HepG2 (cell line): Measurements from ENCODE around the gene SMPD3. TPM values are rescaled to one million over a fixed set of nuclear protein-coding genes. Genes with fewer than 3 reads are reported as not detected.

Source experiments
- ARID2 ChIP-seq: sonication (generic); formaldehyde crosslinking; IDR thresholded peaks from 2 replicates; pipeline ENCODE4 v1.8.1; 2022; ENCODE audit warnings: mild to moderate bottlenecking, missing genetic modification reagents, borderline replicate concordance
- BCL6 ChIP-seq: IDR thresholded peaks from 2 replicates; pipeline ENCODE4 v1.6.1; 2016; ENCODE audit warnings: missing genetic modification reagents, missing compliant biosample characterization
- CREB1 ChIP-seq, 2 experiments: fragments of 450-650 bp in 1 of 2; IDR thresholded peaks; 2 replicates each; pipeline ENCODE4 v1.6.1; 2016 to 2017; ENCODE audit warnings: control low read depth in 1 of 2, mild to moderate bottlenecking in 1 of 2, missing compliant biosample characterization in 1 of 2, missing genetic modification characterization in 1 of 2
- DRAP1 ChIP-seq: IDR thresholded peaks from 2 replicates; pipeline ENCODE4 v1.6.1; 2016; ENCODE audit warnings: missing genetic modification reagents, missing compliant biosample characterization
- GLI4 ChIP-seq: sonication (generic); formaldehyde crosslinking; IDR thresholded peaks from 2 replicates; pipeline ENCODE4 v1.5.1; 2020; ENCODE audit warnings: missing genetic modification reagents, mild to moderate bottlenecking, moderate library complexity, borderline replicate concordance
- NFKB2 ChIP-seq: sonication (generic); formaldehyde crosslinking; IDR thresholded peaks from 2 replicates; pipeline ENCODE4 v1.4.0; 2020; ENCODE audit warnings: missing genetic modification reagents, borderline replicate concordance
- POGZ ChIP-seq: sonication (generic); formaldehyde crosslinking; IDR thresholded peaks from 2 replicates; pipeline ENCODE4 v1.4.0; 2020; ENCODE audit warnings: mild to moderate bottlenecking, missing genetic modification reagents
- POLR2AphosphoS5 ChIP-seq: IDR thresholded peaks from 2 replicates; pipeline ENCODE4 v1.6.1; 2012; ENCODE audit warnings: low read depth, low read length
- RAD21 ChIP-seq: fragments of 450-650 bp; formaldehyde crosslinking; IDR thresholded peaks from 2 replicates; pipeline ENCODE4 v1.5.0; 2020; ENCODE audit warnings: mild to moderate bottlenecking
- RAD51 ChIP-seq: fragments of 450-650 bp; IDR thresholded peaks from 2 replicates; pipeline ENCODE4 v1.6.1; 2016; ENCODE audit warnings: borderline replicate concordance
- RBM22 ChIP-seq: fragments of 200-400 bp; formaldehyde crosslinking; optimal IDR thresholded peaks from 2 replicates; pipeline ENCODE3; 2017; ENCODE audit warnings: mild to moderate bottlenecking, low read length, moderate library complexity
- RXRA ChIP-seq: sonication (generic); formaldehyde crosslinking; IDR thresholded peaks from 2 replicates; pipeline ENCODE4 v1.5.1; 2020; ENCODE audit warnings: missing genetic modification reagents
- SALL2 ChIP-seq: sonication (generic); formaldehyde crosslinking; IDR thresholded peaks from 2 replicates; pipeline ENCODE4 v1.8.1; 2023; ENCODE audit warnings: mild to moderate bottlenecking, missing genetic modification reagents, inconsistent platforms
- SETDB1 ChIP-seq: sonication (generic); formaldehyde crosslinking; IDR thresholded peaks from 2 replicates; pipeline ENCODE4 v1.5.1; 2020; ENCODE audit warnings: missing genetic modification reagents, mild to moderate bottlenecking, borderline replicate concordance
- SMAD3 ChIP-seq: sonication (generic); formaldehyde crosslinking; IDR thresholded peaks from 2 replicates; pipeline ENCODE4 v1.4.0; 2020; ENCODE audit warnings: missing genetic modification reagents
- SRY ChIP-seq: sonication (generic); formaldehyde crosslinking; IDR thresholded peaks from 2 replicates; pipeline ENCODE4 v1.8.0; 2022; ENCODE audit warnings: mild to moderate bottlenecking, missing genetic modification reagents
- ZFP62 ChIP-seq: sonication (generic); formaldehyde crosslinking; IDR thresholded peaks from 2 replicates; pipeline ENCODE4 v1.4.0; 2020; ENCODE audit warnings: missing genetic modification reagents
- ZMAT3 ChIP-seq: sonication (generic); formaldehyde crosslinking; conservative IDR thresholded peaks from 2 replicates; pipeline ENCODE4 v1.7.0; 2021; ENCODE audit warnings: missing genetic modification reagents
- ZNF441 ChIP-seq: sonication (generic); formaldehyde crosslinking; IDR thresholded peaks from 2 replicates; pipeline ENCODE4 v1.7.0; 2021; ENCODE audit warnings: missing genetic modification reagents, borderline replicate concordance
- ZNF468 ChIP-seq: sonication (generic); formaldehyde crosslinking; IDR thresholded peaks from 2 replicates; pipeline ENCODE4 v1.8.0; 2022; ENCODE audit warnings: mild to moderate bottlenecking, moderate library complexity, missing genetic modification reagents
- ZNF747 ChIP-seq: sonication (generic); formaldehyde crosslinking; IDR thresholded peaks from 2 replicates; pipeline ENCODE4 v1.8.1; 2023; ENCODE audit warnings: missing genetic modification reagents, mild to moderate bottlenecking, borderline replicate concordance
- ZSCAN22 ChIP-seq: sonication (generic); formaldehyde crosslinking; IDR thresholded peaks from 2 replicates; pipeline ENCODE4 v1.4.0; 2020; ENCODE audit warnings: mild to moderate bottlenecking, missing genetic modification reagents
- ZSCAN31 ChIP-seq: sonication (generic); formaldehyde crosslinking; IDR thresholded peaks from 2 replicates; pipeline ENCODE4 v1.5.0; 2020; ENCODE audit warnings: low read depth, mild to moderate bottlenecking, missing genetic modification reagents
- polyA plus RNA-seq, 8 experiments: library from polyadenylated mRNA; depleted of rRNA in 3 of 8; stranded (reverse) in 7 of 8; unstranded in 1 of 8; fragments of >200 nt; fragmentation: Illumina TruSeq in 4 of 8; extraction: Trizol in 4 of 8; gene quantifications; 2 replicates each; pipeline versions ENCODE4 v1.2.1 to v1.2.3, GENCODE V29; 2011 to 2016; ENCODE audit warnings: low read depth in 4 of 8, missing spikeins in 1 of 8, mixed read lengths in 1 of 8; ENCODE audit not compliant: insufficient read depth in 1 of 8
- total RNA-seq, 5 experiments: library from RNA; depleted of rRNA; stranded (reverse); fragments of >200 nt; fragmentation: Illumina TruSeq; extraction: Trizol; gene quantifications; 2 replicates each; pipeline ENCODE4 v1.2.3, GENCODE V29; 2016; ENCODE audit warnings: low read depth in 1 of 5
- TF ChIP-seq, protein P1 (sequence below): sonication (generic); formaldehyde crosslinking; IDR thresholded peaks from 2 replicates; pipeline ENCODE4 v1.8.1; 2023; ENCODE audit warnings: mild to moderate bottlenecking, missing genetic modification reagents
- TF ChIP-seq, protein P2 (sequence below): sonication (generic); formaldehyde crosslinking; IDR thresholded peaks from 2 replicates; pipeline ENCODE4 v1.8.0; 2022; ENCODE audit warnings: low read depth, missing genetic modification reagents
- TF ChIP-seq, protein P3 (sequence below): sonication (generic); formaldehyde crosslinking; IDR thresholded peaks from 2 replicates; pipeline ENCODE4 v1.4.0; 2020; ENCODE audit warnings: mild to moderate bottlenecking, low read depth, missing genetic modification reagents

The SMPD3 gene
- total and polyA plus RNA-seq, 2 of the 13 experiments (the other 11 are each of a cell fraction or from before 2014, with no cell fraction given) = 0.07 to 0.32 TPM

GRCh38 chr16:68310774-68311511 is 137.4 kb downstream of the SMPD3 start, which contains the start of the genes PRMT7 and SLC7A6OS (continued):
- TF ChIP-seq GLI4 (CRISPR knock-in tag) = peak; percentile 99
- TF ChIP-seq RBM22 = peak; percentile 77
- TF ChIP-seq ARID2 (CRISPR knock-in tag) = peak; percentile 100
- TF ChIP-seq SALL2 = peak; percentile 99
- peak; percentile 99 for TF ChIP-seq ZNF747 (CRISPR knock-in tag)
- TF ChIP-seq ZMAT3 (CRISPR knock-in tag) = peak; percentile 100
- peak; percentile 100 for TF ChIP-seq DRAP1
- peak; percentile 94 for TF ChIP-seq POGZ
- TF ChIP-seq NFKB2 = peak; percentile 100
- 0 out of 2 replicates have a peak, but pooled peaks have one; percentile 91 for TF ChIP-seq ZFP62 (CRISPR knock-in tag)
- peak; percentile 89 for TF ChIP-seq BCL6 (CRISPR knock-in tag)
- peak; percentile 89 for TF ChIP-seq RXRA (CRISPR knock-in tag)
- TF ChIP-seq, protein P1, sequence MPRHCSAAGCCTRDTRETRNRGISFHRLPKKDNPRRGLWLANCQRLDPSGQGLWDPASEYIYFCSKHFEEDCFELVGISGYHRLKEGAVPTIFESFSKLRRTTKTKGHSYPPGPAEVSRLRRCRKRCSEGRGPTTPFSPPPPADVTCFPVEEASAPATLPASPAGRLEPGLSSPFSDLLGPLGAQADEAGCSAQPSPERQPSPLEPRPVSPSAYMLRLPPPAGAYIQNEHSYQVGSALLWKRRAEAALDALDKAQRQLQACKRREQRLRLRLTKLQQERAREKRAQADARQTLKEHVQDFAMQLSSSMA (CRISPR knock-in tag) = peak; percentile 97
- TF ChIP-seq ZSCAN31 (CRISPR knock-in tag) = peak; percentile 99
- TF ChIP-seq ZNF468 = 0 out of 2 replicates have a peak, but pooled peaks have one; percentile 44
- TF ChIP-seq CREB1 (IDR thresholded peaks at IDR 0.05) = no peak; the same call in 1 of the 2 replicates
- peak; percentile 64; the same call in 1 of the 2 replicates for TF ChIP-seq CREB1 (CRISPR knock-in tag; IDR thresholded peaks at IDR 0.05)
- TF ChIP-seq, protein P2, sequence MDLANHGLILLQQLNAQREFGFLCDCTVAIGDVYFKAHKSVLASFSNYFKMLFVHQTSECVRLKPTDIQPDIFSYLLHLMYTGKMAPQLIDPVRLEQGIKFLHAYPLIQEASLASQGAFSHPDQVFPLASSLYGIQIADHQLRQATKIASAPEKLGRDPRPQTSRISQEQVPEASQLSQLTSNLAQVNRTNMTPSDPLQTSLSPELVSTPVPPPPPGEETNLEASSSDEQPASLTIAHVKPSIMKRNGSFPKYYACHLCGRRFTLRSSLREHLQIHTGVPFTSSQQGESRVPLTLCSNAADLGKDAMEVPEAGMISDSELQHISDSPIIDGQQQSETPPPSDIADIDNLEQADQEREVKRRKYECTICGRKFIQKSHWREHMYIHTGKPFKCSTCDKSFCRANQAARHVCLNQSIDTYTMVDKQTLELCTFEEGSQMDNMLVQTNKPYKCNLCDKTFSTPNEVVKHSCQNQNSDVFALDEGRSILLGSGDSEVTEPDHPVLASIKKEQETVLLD (CRISPR knock-in tag) = peak; percentile 98
- TF ChIP-seq ZNF441 = peak; percentile 96
- TF ChIP-seq SETDB1 (CRISPR knock-in tag) = peak; percentile 97
- TF ChIP-seq SMAD3 (CRISPR knock-in tag) = peak; percentile 97
- peak; percentile 66 for TF ChIP-seq RAD21 (CRISPR knock-in tag)
- TF ChIP-seq SRY (CRISPR knock-in tag) = peak; percentile 99
- TF ChIP-seq RAD51 = no peak
- TF ChIP-seq, protein P3, sequence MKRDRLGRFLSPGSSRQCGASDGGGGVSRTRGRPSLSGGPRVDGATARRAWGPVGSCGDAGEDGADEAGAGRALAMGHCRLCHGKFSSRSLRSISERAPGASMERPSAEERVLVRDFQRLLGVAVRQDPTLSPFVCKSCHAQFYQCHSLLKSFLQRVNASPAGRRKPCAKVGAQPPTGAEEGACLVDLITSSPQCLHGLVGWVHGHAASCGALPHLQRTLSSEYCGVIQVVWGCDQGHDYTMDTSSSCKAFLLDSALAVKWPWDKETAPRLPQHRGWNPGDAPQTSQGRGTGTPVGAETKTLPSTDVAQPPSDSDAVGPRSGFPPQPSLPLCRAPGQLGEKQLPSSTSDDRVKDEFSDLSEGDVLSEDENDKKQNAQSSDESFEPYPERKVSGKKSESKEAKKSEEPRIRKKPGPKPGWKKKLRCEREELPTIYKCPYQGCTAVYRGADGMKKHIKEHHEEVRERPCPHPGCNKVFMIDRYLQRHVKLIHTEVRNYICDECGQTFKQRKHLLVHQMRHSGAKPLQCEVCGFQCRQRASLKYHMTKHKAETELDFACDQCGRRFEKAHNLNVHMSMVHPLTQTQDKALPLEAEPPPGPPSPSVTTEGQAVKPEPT = peak; percentile 99
- peak; percentile 85; the same call in 1 of the 2 replicates for TF ChIP-seq ZSCAN22 (CRISPR knock-in tag)
- peak; percentile 97 for TF ChIP-seq POLR2AphosphoS5
